Measurements from ENCODE around the gene PRRT3.
"Not testable (repeated sequence)": the region's sequence is repeated elsewhere in the genome, so short reads cannot be mapped to it uniquely, and the experiment has no call there.

GRCh38 chr3:9939906-9940305 lies 12.3 kb downstream of the PRRT3 start:
- TF ChIP-seq CTCF, POLR2A, POLR2AphosphoS5, EP300 (IDR thresholded peaks at IDR 0.05): not testable (repeated sequence)

Data from upper lobe of left lung (tissue), 4 donors.